Trophoblast cell (in vitro differentiated cells and primary cell): ENCODE results near the gene CCDC160.
"Not testable (repeated sequence)": the region's sequence is repeated elsewhere in the genome, so short reads cannot be mapped to it uniquely, and the experiment has no call there.

ENCODE experiments used
- DNase-seq, 2 donors: peaks; one replicate each; pipeline ENCODE4 v3.0.0-alpha.2; 2016
- H2AFZ ChIP-seq: 2 replicates; pipeline ENCODE4 v1.6.1; 2013; ENCODE audit warnings: low read length, moderate library complexity, mild to moderate bottlenecking; ENCODE audit not compliant: insufficient read depth, poor library complexity
- H2AK5ac ChIP-seq: 2 replicates; pipeline ENCODE4 v1.6.1; 2013; ENCODE audit warnings: mild to moderate bottlenecking, low read length
- H2BK120ac ChIP-seq: 2 replicates; pipeline ENCODE4 v1.6.1; 2013; ENCODE audit warnings: low read length, mild to moderate bottlenecking, moderate library complexity; ENCODE audit not compliant: insufficient read depth, poor library complexity
- H2BK12ac ChIP-seq: 2 replicates; pipeline ENCODE4 v1.6.1; 2013; ENCODE audit warnings: mild to moderate bottlenecking, low read length, moderate library complexity
- H2BK5ac ChIP-seq: 2 replicates; pipeline ENCODE4 v1.6.1; 2013; ENCODE audit warnings: low read length, low read depth, moderate library complexity, mild to moderate bottlenecking; ENCODE audit not compliant: poor library complexity
- H3K14ac ChIP-seq: 2 replicates; pipeline ENCODE4 v1.6.1; 2013; ENCODE audit warnings: mild to moderate bottlenecking, low read length
- H3K18ac ChIP-seq: 2 replicates; pipeline ENCODE4 v1.6.1; 2013; ENCODE audit warnings: mild to moderate bottlenecking, low read length
- H3K23ac ChIP-seq: 2 replicates; pipeline ENCODE4 v1.6.1; 2013; ENCODE audit warnings: low read length
- H3K27ac ChIP-seq: 2 replicates; pipeline ENCODE4 v1.5.1; 2013; ENCODE audit warnings: low read depth, mild to moderate bottlenecking, inconsistent platforms, low read length, moderate library complexity
- H3K27me3 ChIP-seq: 2 replicates; pipeline ENCODE4 v1.6.1; 2013; ENCODE audit warnings: inconsistent platforms, mild to moderate bottlenecking, low read length, moderate library complexity; ENCODE audit not compliant: insufficient read depth
- H3K36me3 ChIP-seq, 2 experiments: 1 replicate in 1 of 2; 2 replicates in 1 of 2; pipeline ENCODE4 v1.6.1; 2013; ENCODE audit warnings: low read length in 2 of 2, mild to moderate bottlenecking in 2 of 2, moderate library complexity in 1 of 2; ENCODE audit not compliant: insufficient read depth in 2 of 2, control insufficient read depth in 1 of 2
- H3K4ac ChIP-seq: 2 replicates; pipeline ENCODE4 v1.6.1; 2013; ENCODE audit warnings: low read depth, mild to moderate bottlenecking, low read length, moderate library complexity
- H3K4me1 ChIP-seq, 2 experiments: 1 replicate in 1 of 2; 2 replicates in 1 of 2; pipeline ENCODE4 v1.6.1; 2013; ENCODE audit warnings: low read length in 2 of 2, mild to moderate bottlenecking in 2 of 2, moderate library complexity in 1 of 2; ENCODE audit not compliant: insufficient read depth in 2 of 2, control insufficient read depth in 1 of 2
- H3K4me2 ChIP-seq: 2 replicates; pipeline ENCODE4 v1.6.1; 2013; ENCODE audit warnings: inconsistent platforms, mild to moderate bottlenecking, low read length, moderate library complexity
- H3K4me3 ChIP-seq: 2 replicates; pipeline ENCODE4 v1.5.1; 2013; ENCODE audit warnings: mild to moderate bottlenecking, low read depth, low read length, inconsistent platforms
- H3K79me1 ChIP-seq: one replicate; pipeline ENCODE4 v1.6.1; 2013; ENCODE audit warnings: low read length
- H3K79me2 ChIP-seq: 2 replicates; pipeline ENCODE4 v1.6.1; 2013; ENCODE audit warnings: low read length, mild to moderate bottlenecking; ENCODE audit not compliant: control insufficient read depth, insufficient read depth, poor library complexity
- H3K9ac ChIP-seq: 2 replicates; pipeline ENCODE4 v1.6.1; 2013; ENCODE audit warnings: mild to moderate bottlenecking, low read length
- H3K9me3 ChIP-seq: 2 replicates; pipeline ENCODE4 v1.6.1; 2013; ENCODE audit warnings: low read depth, mild to moderate bottlenecking, control low read depth, inconsistent platforms, low read length; ENCODE audit not compliant: insufficient read depth
- H4K12ac ChIP-seq: 2 replicates; pipeline ENCODE4 v1.6.1; 2013; ENCODE audit warnings: low read depth, mild to moderate bottlenecking, low read length, moderate library complexity
- H4K8ac ChIP-seq: 2 replicates; pipeline ENCODE4 v1.6.1; 2013; ENCODE audit warnings: low read depth, mild to moderate bottlenecking, low read length, moderate library complexity
- H4K91ac ChIP-seq: one replicate; pipeline ENCODE4 v1.6.1; 2013; ENCODE audit warnings: low read depth, mild to moderate bottlenecking, low read length, moderate library complexity
- WGBS: extraction: QIAGEN DNeasy Blood & Tissue Kit; methylation state at CpG from one replicate; pipeline ENCODE4 v1.1.7; 2013; ENCODE audit warnings: missing lambda C conversion rate; ENCODE audit not compliant: insufficient read length, insufficient coverage; ENCODE audit errors: extremely low coverage; 5-methylcytosine and 5-hydroxymethylcytosine counted together

The CCDC160 gene

GRCh38 chrX:134206221-134206620 is 30.8 kb upstream of the CCDC160 start:
- Histone ChIP-seq H3K4me2 (no peak overlapping the region), H3K27me3 (no peaks in the 10 kb centered on the region), H3K36me3 (no peaks in the 10 kb centered on the region), H3K14ac (no peak overlapping the region), H3K9ac (no peak overlapping the region), H2BK12ac (no peak overlapping the region), H4K8ac (no peak overlapping the region), H3K4me1 (no peaks in the 10 kb centered on the region), H2AK5ac (no peak overlapping the region), H3K9me3 (no peaks in the 10 kb centered on the region), H3K79me2 (no peaks in the 10 kb centered on the region), H3K23ac (no peak overlapping the region), H3K18ac (no peak overlapping the region), H4K12ac (no peak overlapping the region), H3K27ac (no peak overlapping the region), H3K4me3 (no peak overlapping the region), H2BK5ac (no peak overlapping the region), H3K4ac (no peak overlapping the region), H2BK120ac (no peak overlapping the region), H2AFZ (no peak overlapping the region), H3K79me1 (no peaks in the 10 kb centered on the region), H4K91ac (no peak overlapping the region)
- DNase-seq, result no peak
- no CpG with 5 or more reads among the region's 3 CpGs for WGBS

- no peak overlapping the region for H4K8ac ChIP-seq
- H3K9me3 ChIP-seq, result no peaks in the 10 kb centered on the region
- H3K27ac ChIP-seq, result no peak overlapping the region
- no peak overlapping the region for H2AFZ ChIP-seq
- H2AK5ac ChIP-seq, result no peak overlapping the region
- H3K4me2 ChIP-seq, result no peak overlapping the region
- H3K4me1 ChIP-seq, result no peaks in the 10 kb centered on the region
- H2BK5ac ChIP-seq, result no peak overlapping the region
- H3K79me2 ChIP-seq, result no peaks in the 10 kb centered on the region
- no peak overlapping the region for H2BK12ac ChIP-seq
- H3K4ac ChIP-seq, result no peak overlapping the region
- H3K36me3 ChIP-seq, result no peaks in the 10 kb centered on the region
- H2BK120ac ChIP-seq, result no peak overlapping the region
- H3K9ac ChIP-seq, result no peak overlapping the region
- no peak overlapping the region for H4K91ac ChIP-seq
- H3K23ac ChIP-seq, result no peak overlapping the region
- no peaks in the 10 kb centered on the region for H3K27me3 ChIP-seq
- DNase-seq, result no peak
- H3K4me3 ChIP-seq, result no peak overlapping the region
- no peak overlapping the region for H3K14ac ChIP-seq
- no peaks in the 10 kb centered on the region for H3K79me1 ChIP-seq
- H4K12ac ChIP-seq, result no peak overlapping the region
- no peak overlapping the region for H3K18ac ChIP-seq
Measured at GRCh38 chrX:134210465-134210864, 26.5 kb upstream of the CCDC160 start.

GRCh38 chrX:134235236-134235635 is 1.7 kb upstream of the CCDC160 start:
- no peak overlapping the region for H2BK12ac ChIP-seq
- no peaks in the 10 kb centered on the region for H3K36me3 ChIP-seq
- no peak overlapping the region for H4K8ac ChIP-seq
- H2AK5ac ChIP-seq, result no peak overlapping the region
- WGBS, result no CpG with 5 or more reads among the region's 4 CpGs
- no peaks in the 10 kb centered on the region for H3K79me2 ChIP-seq
- no peak overlapping the region for H4K91ac ChIP-seq
- no peak overlapping the region for H3K4me2 ChIP-seq
- H2AFZ ChIP-seq, result no peak overlapping the region
- H3K18ac ChIP-seq, result no peak overlapping the region
- H3K14ac ChIP-seq, result no peak overlapping the region
- no peak overlapping the region for H3K4ac ChIP-seq
- H2BK120ac ChIP-seq, result no peak overlapping the region
- DNase-seq, result no peak
- H2BK5ac ChIP-seq, result no peak overlapping the region
- peaks cover 4 to 5% of the 10 kb centered on the region in 2 experiments for H3K4me1 ChIP-seq
- no peaks in the 10 kb centered on the region for H3K27me3 ChIP-seq
- H3K9ac ChIP-seq, result no peak overlapping the region
- H3K27ac ChIP-seq, result no peak overlapping the region
- H4K12ac ChIP-seq, result no peak overlapping the region
- H3K4me3 ChIP-seq, result no peak overlapping the region
- H3K9me3 ChIP-seq, result no peaks in the 10 kb centered on the region
- no peak overlapping the region for H3K23ac ChIP-seq
- H3K79me1 ChIP-seq, result peaks cover 3% of the 10 kb centered on the region

- H4K8ac ChIP-seq, H3K27me3 ChIP-seq, H2AFZ ChIP-seq, H3K4me1 ChIP-seq, H4K12ac ChIP-seq, H3K27ac ChIP-seq, H3K36me3 ChIP-seq, DNase-seq, H2AK5ac ChIP-seq, H3K9ac ChIP-seq, H2BK5ac ChIP-seq, H4K91ac ChIP-seq, H2BK12ac ChIP-seq, H3K4me3 ChIP-seq, H3K14ac ChIP-seq, H3K23ac ChIP-seq, H3K9me3 ChIP-seq, H3K79me2 ChIP-seq, H3K18ac ChIP-seq, H2BK120ac ChIP-seq, H3K4ac ChIP-seq, H3K4me2 ChIP-seq, H3K79me1 ChIP-seq: not testable (repeated sequence)
- WGBS, result no CpG with 5 or more reads among the region's 9 CpGs
Measured at GRCh38 chrX:134238144-134238543, 1.2 kb downstream of the CCDC160 start.
